ENCODE results near the gene FCRL1.

- TF ChIP-seq FOXA1 (IDR thresholded peaks at IDR 0.05): no peak
- TF ChIP-seq LEF1 (IDR thresholded peaks at IDR 0.05; ENCODE audit: borderline replicate concordance): no peak
- no peak for TF ChIP-seq HDGF (IDR thresholded peaks at IDR 0.05; ENCODE audit: borderline replicate concordance)
- no peak for TF ChIP-seq FOXM1 (IDR thresholded peaks at IDR 0.05; ENCODE audit: borderline replicate concordance)
- TF ChIP-seq ELF4 (IDR thresholded peaks at IDR 0.05): no peak
- no peak for TF ChIP-seq SUZ12 (IDR thresholded peaks at IDR 0.05)
- TF ChIP-seq BHLHE40 (IDR thresholded peaks at IDR 0.05; ENCODE audit: borderline replicate concordance): no peak
- TF ChIP-seq ZNF384 (IDR thresholded peaks at IDR 0.05): no peak
- TF ChIP-seq CTBP1 (IDR thresholded peaks at IDR 0.05; ENCODE audit: borderline replicate concordance): no peak
- TF ChIP-seq FOXK2 (IDR thresholded peaks at IDR 0.05): no peak
- TF ChIP-seq L3MBTL2 (conservative IDR thresholded peaks at IDR 0.05): no peak
- no peak for TF ChIP-seq TARDBP (IDR thresholded peaks at IDR 0.05)
- no peak for TF ChIP-seq PKNOX1 (IDR thresholded peaks at IDR 0.05)
- no peak for TF ChIP-seq ARNT (IDR thresholded peaks at IDR 0.05)
Measured at GRCh38 chr1:157819215-157819614, 705 bp downstream of the FCRL1 start.
